SK-N-SH (cell line): ENCODE data around the gene CRB1. TPM values are rescaled to one million over a fixed set of nuclear protein-coding genes. Genes with fewer than 3 reads are reported as not detected.

Experiments
- CTCF ChIA-PET: fragments of 300-600, 350-600 bp; formaldehyde crosslinking; extraction: SDS; loops from one replicate; lab custom pipeline; 2021; lab: Yijun Ruan, JAX
- POLR2A ChIA-PET: fragments of 350-600 bp; sonication (Branson Sonifier 250); formaldehyde crosslinking; extraction: SDS; loops from one replicate; lab custom pipeline; 2020; ENCODE audit warnings: antibody characterized with exemption, inconsistent platforms; lab: Yijun Ruan, JAX
- DNase-seq: peaks from one replicate; pipeline ENCODE4 v3.0.0; 2012
- H2AFZ ChIP-seq: fragments of 200-600 bp; sonication (generic); 2 replicates; pipeline ENCODE4 v1.8.1; 2016; ENCODE audit warnings: antibody characterized with exemption, mild to moderate bottlenecking, low read depth
- H3F3A ChIP-seq: fragments of 200-600 bp; sonication (generic); replicated peaks from 2 replicates; pipeline ENCODE3; 2016; ENCODE audit warnings: antibody characterized with exemption, mild to moderate bottlenecking; ENCODE audit not compliant: insufficient read depth
- H3K27ac ChIP-seq, 2 experiments: fragments of 200-500 bp in 1 of 2; fragments of 200-600 bp in 1 of 2; sonication (Bioruptor generic) in 1 of 2; sonication (generic), shearing (Covaris generic) in 1 of 2; 2 replicates each; pipeline versions ENCODE4 v1.5.1 to v1.6.1; 2014 to 2016; ENCODE audit warnings: low read depth in 2 of 2, inconsistent platforms in 1 of 2, low read length in 1 of 2, mild to moderate bottlenecking in 1 of 2, mixed read lengths in 1 of 2
- H3K27me3 ChIP-seq: fragments of 200-600 bp; sonication (generic), shearing (Covaris generic); 2 replicates; pipeline ENCODE4 v1.6.1; 2016; ENCODE audit warnings: mixed run types; ENCODE audit not compliant: insufficient read depth
- H3K36me3 ChIP-seq, 2 experiments: fragments of 200-500 bp in 1 of 2; fragments of 200-600 bp in 1 of 2; sonication (Bioruptor generic) in 1 of 2; sonication (generic) in 1 of 2; replicated peaks in 1 of 2; 2 replicates each; pipeline versions ENCODE3 to v1.5.1; 2014 to 2016; ENCODE audit warnings: low read length in 1 of 2, mild to moderate bottlenecking in 1 of 2; ENCODE audit not compliant: insufficient read depth in 2 of 2, control insufficient read depth in 1 of 2
- H3K4me1 ChIP-seq, 2 experiments: fragments of 200-500 bp in 1 of 2; fragments of 200-600 bp in 1 of 2; sonication (Bioruptor generic) in 1 of 2; sonication (generic), shearing (Covaris generic) in 1 of 2; 2 replicates each; pipeline versions ENCODE4 v1.5.1 to v1.6.1; 2014 to 2016; ENCODE audit warnings: low read depth in 1 of 2, low read length in 1 of 2, mixed run types in 1 of 2; ENCODE audit not compliant: insufficient read depth in 2 of 2, control insufficient read depth in 1 of 2
- H3K4me2 ChIP-seq: fragments of 200-600 bp; sonication (generic), shearing (Covaris generic); 2 replicates; pipeline ENCODE4 v1.6.1; 2017; ENCODE audit warnings: mixed run types
- H3K4me3 ChIP-seq, 2 experiments: fragments of 200-500 bp in 1 of 2; fragments of 200-600 bp in 1 of 2; sonication (Bioruptor generic) in 1 of 2; sonication (generic), shearing (Covaris generic) in 1 of 2; 2 replicates each; pipeline versions ENCODE4 v1.5.1 to v1.8.1; 2014 to 2016; ENCODE audit warnings: low read depth in 2 of 2, inconsistent platforms in 1 of 2, low read length in 1 of 2, mild to moderate bottlenecking in 1 of 2, mixed read lengths in 1 of 2, moderate library complexity in 1 of 2
- H3K79me2 ChIP-seq: fragments of 200-600 bp; sonication (generic); 2 replicates; pipeline ENCODE4 v1.8.1; 2017; ENCODE audit warnings: mild to moderate bottlenecking; ENCODE audit not compliant: insufficient read depth
- H3K9ac ChIP-seq: fragments of 200-600 bp; sonication (generic); 2 replicates; pipeline ENCODE4 v1.6.1; 2017; ENCODE audit warnings: mixed run types
- H3K9me2 ChIP-seq: fragments of 200-600 bp; sonication (generic); 2 replicates; pipeline ENCODE4 v1.6.1; 2017; ENCODE audit warnings: mixed run types
- H3K9me3 ChIP-seq: fragments of 200-600 bp; sonication (generic); 2 replicates; pipeline ENCODE4 v1.6.1; 2017; ENCODE audit warnings: mixed run types, mild to moderate bottlenecking, moderate library complexity
- H4K20me1 ChIP-seq: fragments of 200-600 bp; sonication (generic); 2 replicates; pipeline ENCODE4 v1.6.1; 2017; ENCODE audit warnings: mild to moderate bottlenecking, mixed run types; ENCODE audit not compliant: insufficient read depth
- CTCF ChIP-seq: fragments of 200-600 bp; sonication (generic); IDR thresholded peaks from 2 replicates; pipeline ENCODE4 v1.6.1; 2017; ENCODE audit warnings: antibody characterized with exemption, mild to moderate bottlenecking, moderate library complexity
- ELF1 ChIP-seq: IDR thresholded peaks from 2 replicates; pipeline ENCODE4 v1.4.0; 2012
- EZH2phosphoT487 ChIP-seq: fragments of 200-600 bp; sonication (generic); IDR thresholded peaks from 2 replicates; pipeline ENCODE4 v1.6.1; 2017; ENCODE audit warnings: low read depth, mixed run types, mild to moderate bottlenecking, antibody characterized with exemption, moderate library complexity, borderline replicate concordance
- GABPA ChIP-seq: IDR thresholded peaks from 2 replicates; pipeline ENCODE4 v1.4.0; 2012; ENCODE audit warnings: low read depth, mild to moderate bottlenecking
- GATA2 ChIP-seq: sonication (generic); formaldehyde crosslinking; IDR thresholded peaks from 2 replicates; pipeline ENCODE4 v1.5.0; 2020; ENCODE audit warnings: mild to moderate bottlenecking, missing genetic modification reagents
- MAX ChIP-seq: IDR thresholded peaks from 2 replicates; pipeline ENCODE4 v1.4.0; 2012; ENCODE audit warnings: low read depth
- NRF1 ChIP-seq: IDR thresholded peaks from 2 replicates; pipeline ENCODE4 v1.6.1; 2012; ENCODE audit warnings: low read depth, mild to moderate bottlenecking, low read length
- PBX3 ChIP-seq: IDR thresholded peaks from 2 replicates; pipeline ENCODE4; 2012
- RAD21 ChIP-seq: IDR thresholded peaks from 2 replicates; pipeline ENCODE4 v1.6.1; 2012; ENCODE audit warnings: mild to moderate bottlenecking, low read length
- REST ChIP-seq: IDR thresholded peaks from 2 replicates; pipeline ENCODE4 v1.6.1; 2012; ENCODE audit warnings: mild to moderate bottlenecking, low read depth, low read length, moderate library complexity
- RXRA ChIP-seq: IDR thresholded peaks from 2 replicates; pipeline ENCODE4 v1.4.0; 2012; ENCODE audit warnings: low read depth, mild to moderate bottlenecking, borderline replicate concordance
- SMC3 ChIP-seq: IDR thresholded peaks from 2 replicates; pipeline ENCODE4 v1.6.1; 2012; ENCODE audit warnings: low read depth, low read length, improper control_type of control experiment
- TEAD4 ChIP-seq: IDR thresholded peaks from 2 replicates; pipeline ENCODE4 v1.4.0; 2012; ENCODE audit warnings: mild to moderate bottlenecking, borderline replicate concordance; ENCODE audit not compliant: insufficient read depth
- USF1 ChIP-seq: IDR thresholded peaks from 2 replicates; pipeline ENCODE4 v1.4.0; 2012; ENCODE audit warnings: low read depth, borderline replicate concordance
- YY1 ChIP-seq: IDR thresholded peaks from 2 replicates; pipeline ENCODE4 v1.4.0; 2012; ENCODE audit warnings: low read depth, mild to moderate bottlenecking
- ZBTB33 ChIP-seq: IDR thresholded peaks from 2 replicates; pipeline ENCODE4 v1.4.0; 2012; ENCODE audit warnings: low read depth, borderline replicate concordance
- WGBS: methylation state at CpG from one replicate; pipeline ENCODE4 v1.1.6; 2017; ENCODE audit warnings: low lambda C conversion rate; 5-methylcytosine and 5-hydroxymethylcytosine counted together
- polyA plus RNA-seq, 3 experiments: library from polyadenylated mRNA; depleted of rRNA; stranded (reverse); fragments of >200 nt; gene quantifications; 2 replicates each; pipeline ENCODE4 v1.2.3, GENCODE V29; 2012

The CRB1 gene
- polyA plus RNA-seq, 1 of the 3 experiments (the other 2 are of a cell fraction): 0.13 TPM

GRCh38 chr1:197399755-197400521 lies 131.9 kb downstream of the CRB1 start:
- peak; percentile 71 for TF ChIP-seq RAD21
- peak; percentile 49; the same call in 1 of the 2 replicates for TF ChIP-seq PBX3
- TF ChIP-seq SMC3: peak; percentile 42
- TF ChIP-seq CTCF: peak; percentile 70
- TF ChIP-seq NRF1: no peak
- WGBS: 4% methylated on average over 4 of the region's 4 CpGs
- Histone ChIP-seq H3F3A (no peaks in the 10 kb centered on the region), H3K9me2 (no peaks in the 10 kb centered on the region), H3K9ac (no peak overlapping the region), H3K4me2 (no peak overlapping the region), H3K4me1 (no peaks in the 10 kb centered on the region), H3K9me3 (no peaks in the 10 kb centered on the region), H4K20me1 (no peaks in the 10 kb centered on the region), H3K36me3 (no peaks in the 10 kb centered on the region), H3K27me3 (no peaks in the 10 kb centered on the region), H3K79me2 (no peaks in the 10 kb centered on the region), H3K27ac (no peak overlapping the region), H2AFZ (0 out of 2 replicates have a peak overlapping the region, but pooled peaks have one; percentile 20), H3K4me3 (peak overlapping the region in 1 of 2 experiments; percentile 36; a peak in 1 of 4 replicates)
- ChIA-PET CTCF (interaction anchor here (0.6 to 2.4 kb wide), 24 partner anchors 8 to 524 kb away, joined by 3 to 13 read pairs (median 4); no protein-coding TSS in a partner anchor), POLR2A (no interaction called here)
- peak; percentile 46 for DNase-seq

GRCh38 chr1:197400522-197400902 lies 132.5 kb downstream of the CRB1 start:
- Histone ChIP-seq H3F3A (no peaks in the 10 kb centered on the region), H3K9me2 (no peaks in the 10 kb centered on the region), H4K20me1 (no peaks in the 10 kb centered on the region), H3K9me3 (no peaks in the 10 kb centered on the region), H3K4me2 (no peak overlapping the region), H3K27me3 (no peaks in the 10 kb centered on the region), H3K9ac (no peak overlapping the region), H3K4me1 (no peaks in the 10 kb centered on the region), H2AFZ (peak overlapping the region; percentile 20; the same call in 1 of the 2 replicates), H3K27ac (no peak overlapping the region), H3K79me2 (no peaks in the 10 kb centered on the region), H3K4me3 (no peak overlapping the region), H3K36me3 (no peaks in the 10 kb centered on the region)
- DNase-seq: no peak
- WGBS: 79% methylated on average over 2 of the region's 2 CpGs
- POLR2A ChIA-PET: no interaction called here
- CTCF ChIA-PET: interaction anchor here (0.6 to 2.4 kb wide), 23 partner anchors 8 to 524 kb away, joined by 3 to 13 read pairs (median 4); no protein-coding TSS in a partner anchor
- TF ChIP-seq ZBTB33 (no peak), TEAD4 (no peak), MAX (no peak), REST (no peak), GABPA (no peak), RXRA (no peak), YY1 (no peak), SMC3 (no peak), ELF1 (no peak), GATA2 (CRISPR knock-in tag) (no peak), EZH2phosphoT487 (no peak), USF1 (no peak)
